GM12873 (cell line): ENCODE data around the gene CDH5.

Source experiments
- TF ChIP-seq, protein P1 (sequence below): IDR thresholded peaks from 2 replicates; pipeline ENCODE4 v1.5.1; 2012; ENCODE audit warnings: low read depth, mild to moderate bottlenecking, moderate library complexity, low read length, control low read depth; ENCODE audit not compliant: insufficient read depth; ENCODE audit errors: missing control alignments

CDH5 gene

DNA sequence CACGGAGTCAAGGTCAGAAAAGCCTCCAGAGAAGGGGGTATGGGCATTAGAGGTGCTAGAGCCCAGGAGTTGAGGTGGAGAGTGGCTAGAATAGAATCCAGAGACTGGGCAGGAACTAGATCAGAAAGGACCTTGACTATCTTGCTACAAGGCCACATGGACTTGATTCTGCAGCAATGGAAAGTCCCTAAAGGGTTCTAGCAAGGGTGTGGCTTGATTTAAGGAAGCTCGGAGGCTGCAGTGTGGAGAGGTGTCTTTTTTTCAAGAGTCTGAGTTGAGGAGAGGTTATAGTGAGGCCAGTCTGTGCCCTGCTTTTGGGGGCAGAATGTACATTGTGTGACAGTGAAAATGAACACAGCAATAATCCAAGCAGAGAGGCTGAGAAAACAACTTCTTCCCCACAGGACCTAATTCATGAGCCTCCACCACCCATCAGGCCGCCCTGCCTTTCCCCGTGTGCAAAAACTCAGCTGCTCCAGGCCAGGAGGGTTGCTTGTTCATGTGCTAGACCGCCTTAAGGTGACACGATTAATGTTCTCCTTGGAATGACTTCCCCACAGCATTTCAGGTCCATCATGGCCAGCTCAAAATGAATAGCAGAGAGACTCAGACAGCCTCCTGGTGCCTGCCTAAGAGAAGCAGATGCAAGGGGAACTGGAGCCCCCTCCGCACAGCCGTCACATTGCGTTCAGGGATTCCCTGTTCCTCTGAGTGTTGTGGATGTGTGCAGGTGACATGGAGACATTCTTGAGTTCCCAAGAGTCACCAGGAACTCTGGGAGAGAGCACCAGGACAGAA lies 51.9 kb downstream of the CDH5 start:
- TF ChIP-seq, protein P1, sequence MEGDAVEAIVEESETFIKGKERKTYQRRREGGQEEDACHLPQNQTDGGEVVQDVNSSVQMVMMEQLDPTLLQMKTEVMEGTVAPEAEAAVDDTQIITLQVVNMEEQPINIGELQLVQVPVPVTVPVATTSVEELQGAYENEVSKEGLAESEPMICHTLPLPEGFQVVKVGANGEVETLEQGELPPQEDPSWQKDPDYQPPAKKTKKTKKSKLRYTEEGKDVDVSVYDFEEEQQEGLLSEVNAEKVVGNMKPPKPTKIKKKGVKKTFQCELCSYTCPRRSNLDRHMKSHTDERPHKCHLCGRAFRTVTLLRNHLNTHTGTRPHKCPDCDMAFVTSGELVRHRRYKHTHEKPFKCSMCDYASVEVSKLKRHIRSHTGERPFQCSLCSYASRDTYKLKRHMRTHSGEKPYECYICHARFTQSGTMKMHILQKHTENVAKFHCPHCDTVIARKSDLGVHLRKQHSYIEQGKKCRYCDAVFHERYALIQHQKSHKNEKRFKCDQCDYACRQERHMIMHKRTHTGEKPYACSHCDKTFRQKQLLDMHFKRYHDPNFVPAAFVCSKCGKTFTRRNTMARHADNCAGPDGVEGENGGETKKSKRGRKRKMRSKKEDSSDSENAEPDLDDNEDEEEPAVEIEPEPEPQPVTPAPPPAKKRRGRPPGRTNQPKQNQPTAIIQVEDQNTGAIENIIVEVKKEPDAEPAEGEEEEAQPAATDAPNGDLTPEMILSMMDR = no peak

DNA sequence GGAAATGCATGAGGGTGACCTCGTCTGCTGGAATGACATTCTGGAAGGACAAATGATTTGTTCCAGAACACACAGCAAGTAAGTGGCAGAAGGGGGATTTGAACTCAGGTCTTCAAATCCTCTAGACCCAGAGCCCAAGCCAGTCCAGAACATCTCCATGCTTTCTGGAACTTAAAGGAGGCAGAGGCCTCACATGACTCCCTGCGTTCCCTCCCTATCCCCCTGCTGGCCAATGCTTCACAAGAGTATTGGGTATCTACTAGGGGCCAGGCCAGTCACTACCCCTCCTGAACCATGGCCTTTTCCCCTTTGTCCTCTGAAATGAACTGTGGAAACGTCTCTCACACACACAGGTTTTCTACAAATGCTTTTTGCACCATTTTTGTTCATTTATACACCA lies 53.0 kb downstream of the CDH5 start:
- TF ChIP-seq, protein P1 = peak; percentile 11

DNA sequence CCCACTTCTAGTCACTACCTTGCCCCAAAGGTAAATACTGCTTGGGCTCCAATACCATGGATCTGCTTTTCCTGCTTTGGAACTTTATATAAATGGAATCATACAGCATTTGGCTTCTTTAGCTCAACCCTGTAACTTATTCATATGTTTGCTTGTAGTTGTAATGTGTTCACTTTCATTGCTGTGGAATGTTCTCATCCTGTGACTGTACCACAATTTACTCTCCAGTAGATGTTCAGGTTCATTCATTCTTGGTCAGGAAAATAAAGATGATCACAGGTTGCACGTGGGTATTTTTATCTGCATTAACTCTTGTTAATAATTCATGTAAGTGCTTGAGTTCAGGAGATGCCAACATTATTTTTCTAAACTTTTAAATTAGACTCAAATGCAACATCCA lies 53.9 kb downstream of the CDH5 start:
- TF ChIP-seq, protein P1 = no peak

DNA sequence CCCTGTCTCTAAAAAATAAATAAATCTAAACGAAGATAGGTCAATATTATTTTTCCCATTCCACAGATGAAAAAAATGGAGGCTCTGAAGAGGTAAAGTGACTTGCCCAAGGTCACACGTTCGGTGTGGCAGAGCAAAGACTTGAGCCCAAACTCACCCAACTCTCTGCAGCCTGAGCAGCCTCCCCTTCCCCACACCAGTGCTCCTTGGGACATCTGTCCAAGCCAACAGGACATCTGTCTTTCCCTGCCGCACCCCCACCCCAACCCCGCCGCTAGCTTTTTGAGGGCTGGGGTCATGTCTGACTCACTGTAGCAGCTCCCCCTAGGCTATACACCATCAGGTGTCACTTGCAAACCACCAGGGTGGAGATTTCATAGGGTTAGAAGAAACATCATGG lies 55.4 kb downstream of the CDH5 start:
- TF ChIP-seq, protein P1 = no peak

DNA sequence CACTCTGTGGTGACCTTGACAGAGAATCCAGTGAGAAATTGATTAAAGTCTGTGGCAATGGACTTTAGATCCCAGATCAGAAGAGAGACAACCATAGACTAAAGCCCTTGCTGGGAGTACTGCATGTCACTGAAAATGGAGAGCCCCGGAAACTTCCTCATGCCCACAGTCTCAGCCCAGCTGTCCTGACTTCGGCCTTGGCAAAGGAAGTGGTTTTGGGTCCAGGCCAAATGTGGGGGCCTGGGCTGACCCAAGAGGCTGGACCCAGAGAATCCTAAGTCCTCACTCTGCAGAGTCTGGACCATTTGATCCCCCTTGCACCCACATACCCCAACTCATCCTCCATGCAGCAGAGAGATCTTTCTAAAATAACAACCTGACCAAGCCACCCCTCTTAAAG lies 55.9 kb downstream of the CDH5 start:
- TF ChIP-seq, protein P1 = no peak

DNA sequence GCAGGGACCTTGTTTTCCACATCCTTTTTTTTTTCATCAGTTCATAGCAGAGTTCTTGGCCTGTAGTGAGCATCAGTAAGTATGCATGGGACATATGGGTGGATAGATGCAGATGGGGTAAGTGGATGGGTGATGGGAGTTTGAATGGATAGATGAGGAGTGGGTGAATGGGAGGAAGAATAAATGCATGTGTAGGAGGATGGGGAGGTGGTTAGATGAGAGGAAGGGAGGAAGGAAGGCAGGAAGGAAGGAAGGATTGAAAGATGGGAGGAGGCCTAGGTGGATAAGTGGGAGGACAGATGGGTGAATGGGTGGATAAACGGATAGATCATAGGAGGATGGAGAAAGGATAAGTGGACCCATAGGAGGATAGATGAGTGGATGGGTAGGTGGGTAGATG lies 56.7 kb downstream of the CDH5 start:
- TF ChIP-seq, protein P1 = no peak

DNA sequence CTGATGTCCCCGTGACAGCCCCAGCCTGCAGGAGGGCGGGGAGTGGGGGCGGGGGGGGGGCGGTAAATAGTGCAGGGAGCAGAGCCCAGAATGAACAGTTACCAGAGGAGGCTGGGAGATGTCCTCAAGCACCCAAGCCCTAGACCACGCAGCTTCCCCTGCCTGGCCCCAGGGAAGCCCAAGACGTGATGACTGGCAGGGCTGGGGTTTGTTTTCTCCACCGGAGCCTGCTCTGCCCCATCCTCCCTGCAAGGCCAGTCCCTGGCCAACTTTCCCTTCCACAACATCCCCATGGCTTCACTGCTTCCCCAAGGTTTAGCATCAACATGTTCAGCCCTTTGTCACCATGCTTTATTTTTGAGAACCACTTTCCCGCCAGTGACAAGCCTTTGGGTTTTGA lies 59.2 kb downstream of the CDH5 start:
- TF ChIP-seq, protein P1 = no peak
